Prostate gland (tissue), 2 donors: ENCODE data around the gene MAFF. TPM values are rescaled to one million over a fixed set of nuclear protein-coding genes. Genes with fewer than 3 reads are reported as not detected.

Experiments
- DNase-seq: peaks from one replicate; pipeline ENCODE4 v3.0.0-alpha.2; 2019; ENCODE audit warnings: low spot score
- H3K27ac ChIP-seq, 2 donors: fragments of 200-600 bp; sonication (generic); 2 replicates each; pipeline ENCODE4 v1.5.1; 2017 to 2019
- H3K27me3 ChIP-seq: fragments of 200-600 bp; sonication (generic); replicated peaks from 2 replicates; pipeline ENCODE4 v1.5.1; 2019; ENCODE audit not compliant: insufficient read depth
- H3K36me3 ChIP-seq, 2 donors: fragments of 200-600 bp; sonication (generic); 1 replicate in 1 of 2; 2 replicates in 1 of 2; pipeline versions ENCODE4 v1.5.1 to v1.8.1; 2017 to 2019
- H3K4me1 ChIP-seq: fragments of 200-600 bp; sonication (generic); replicated peaks from 2 replicates; pipeline ENCODE4 v1.5.1; 2019
- H3K4me3 ChIP-seq, 2 donors: fragments of 200-600 bp; sonication (generic); 2 replicates each; pipeline ENCODE4 v1.5.1; 2017 to 2019
- H3K9me3 ChIP-seq: fragments of 200-600 bp; sonication (generic); 2 replicates; pipeline ENCODE4 v1.5.1; 2017
- POLR2A ChIP-seq: fragments of 450-650 bp; IDR thresholded peaks from one replicate; pipeline ENCODE4 v1.6.1; 2016; ENCODE audit warnings: antibody characterized with exemption, mild to moderate bottlenecking
- POLR2AphosphoS5 ChIP-seq: sonication (generic); formaldehyde crosslinking; IDR thresholded peaks from one replicate; pipeline ENCODE4 v1.6.1; 2017; ENCODE audit warnings: antibody characterized with exemption
- WGBS: methylation state at CpG from one replicate; pipeline ENCODE4 v1.1.5; 2018; 5-methylcytosine and 5-hydroxymethylcytosine counted together
- intact Hi-C: fragments of 100-400 bp; cut with DNase I; formaldehyde crosslinking; loops from one replicate; pipeline ENCODE4 v1.14.2; 2022
- total RNA-seq, 2 donors: library from RNA; depleted of rRNA; stranded (reverse); fragments of >200 nt; gene quantifications; one replicate each; pipeline ENCODE4 v1.1.0, GENCODE V29; 2016
- TF ChIP-seq, protein P1 (sequence below), 4 experiments: fragments of 200-600 bp in 2 of 4; fragments of 450-650 bp in 2 of 4; sonication (generic) in 2 of 4; IDR thresholded peaks; 1 replicate in 3 of 4; 2 replicates in 1 of 4; pipeline ENCODE4 v1.5.1; 2016 to 2019; ENCODE audit warnings: antibody characterized with exemption in 4 of 4, mild to moderate bottlenecking in 2 of 4, moderate library complexity in 2 of 4

MAFF gene
- total RNA-seq, 2 donors from 2014 or later = 23.6 to 26.0 TPM

DNA sequence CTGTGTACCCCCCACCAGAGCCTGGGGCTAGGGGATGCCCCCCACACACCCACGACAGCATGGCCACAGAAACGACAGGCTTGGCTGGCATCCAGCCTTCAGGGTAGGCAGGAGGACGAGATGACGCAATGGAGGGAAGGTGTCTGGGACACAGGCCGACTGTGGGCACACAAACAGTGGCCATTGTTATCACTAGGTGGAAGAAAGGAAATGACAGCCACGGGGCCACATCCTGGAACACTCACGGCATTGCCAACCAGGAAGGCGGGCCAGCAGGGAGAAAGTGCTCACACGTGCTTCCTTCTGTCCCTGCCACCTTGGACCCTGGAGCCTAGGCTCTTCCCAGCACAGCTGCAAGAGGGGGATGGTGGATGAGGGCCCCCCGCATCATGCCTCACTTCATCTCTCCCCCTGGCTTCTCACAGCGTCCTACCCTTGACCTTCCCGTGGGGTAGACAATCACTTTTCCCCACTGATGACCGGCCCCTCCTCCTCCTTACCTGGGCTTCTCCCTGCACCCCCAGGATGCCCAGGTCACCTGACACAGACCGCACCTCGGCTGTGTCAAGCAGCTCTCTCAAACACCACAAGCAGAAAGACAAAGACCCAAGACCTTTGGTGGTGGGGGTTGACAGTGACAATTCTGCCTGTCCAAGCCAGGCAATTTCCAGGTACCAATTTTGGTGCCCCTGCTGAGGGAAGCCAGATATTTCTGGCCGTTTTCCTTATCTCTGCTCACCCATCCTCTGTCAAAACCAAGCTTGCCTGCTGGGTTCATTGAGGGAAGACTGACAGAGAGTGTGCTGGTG, 28.8 kb upstream of the MAFF start:
- Histone ChIP-seq H3K27ac (peak overlapping the region; percentile 83 to 87), H3K27me3 (no peaks in the 10 kb centered on the region), H3K36me3 (no peaks in the 10 kb centered on the region), H3K4me3 (no peak overlapping the region), H3K4me1 (peaks cover 9% of the 10 kb centered on the region), H3K9me3 (no peaks in the 10 kb centered on the region)
- WGBS = 49% methylated on average over 16 of the region's 16 CpGs
- intact Hi-C loops = loop anchor here (10.0 kb wide), 1 partner anchor 58 kb away; the partner anchor contains the start of gene BAIAP2L2
- DNase-seq = peak; percentile 90
- TF ChIP-seq POLR2A = no peak
- TF ChIP-seq, protein P1, sequence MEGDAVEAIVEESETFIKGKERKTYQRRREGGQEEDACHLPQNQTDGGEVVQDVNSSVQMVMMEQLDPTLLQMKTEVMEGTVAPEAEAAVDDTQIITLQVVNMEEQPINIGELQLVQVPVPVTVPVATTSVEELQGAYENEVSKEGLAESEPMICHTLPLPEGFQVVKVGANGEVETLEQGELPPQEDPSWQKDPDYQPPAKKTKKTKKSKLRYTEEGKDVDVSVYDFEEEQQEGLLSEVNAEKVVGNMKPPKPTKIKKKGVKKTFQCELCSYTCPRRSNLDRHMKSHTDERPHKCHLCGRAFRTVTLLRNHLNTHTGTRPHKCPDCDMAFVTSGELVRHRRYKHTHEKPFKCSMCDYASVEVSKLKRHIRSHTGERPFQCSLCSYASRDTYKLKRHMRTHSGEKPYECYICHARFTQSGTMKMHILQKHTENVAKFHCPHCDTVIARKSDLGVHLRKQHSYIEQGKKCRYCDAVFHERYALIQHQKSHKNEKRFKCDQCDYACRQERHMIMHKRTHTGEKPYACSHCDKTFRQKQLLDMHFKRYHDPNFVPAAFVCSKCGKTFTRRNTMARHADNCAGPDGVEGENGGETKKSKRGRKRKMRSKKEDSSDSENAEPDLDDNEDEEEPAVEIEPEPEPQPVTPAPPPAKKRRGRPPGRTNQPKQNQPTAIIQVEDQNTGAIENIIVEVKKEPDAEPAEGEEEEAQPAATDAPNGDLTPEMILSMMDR (IDR thresholded peaks at IDR 0.05) = no peak
- TF ChIP-seq POLR2AphosphoS5 = peak; percentile 96

DNA sequence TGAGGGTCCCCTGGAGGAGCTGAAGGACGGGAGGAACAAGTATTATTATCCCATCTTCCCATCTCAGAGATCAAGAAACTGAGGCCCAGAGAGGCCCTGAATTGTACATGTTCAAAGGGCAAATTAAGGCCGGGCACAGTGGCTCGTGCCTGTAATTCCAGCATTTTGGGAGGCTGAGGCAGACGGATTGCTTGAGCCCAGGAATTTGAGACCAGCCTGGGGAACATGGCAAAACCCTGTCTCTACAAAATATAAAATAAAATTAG, 28.2 kb upstream of the MAFF start:
- no peak for DNase-seq
- peaks cover 11% of the 10 kb centered on the region for H3K4me1 ChIP-seq
- peak overlapping the region; percentile 83 to 87 for H3K27ac ChIP-seq
- no peak overlapping the region for H3K4me3 ChIP-seq
- no peaks in the 10 kb centered on the region for H3K27me3 ChIP-seq
- H3K9me3 ChIP-seq = no peaks in the 10 kb centered on the region
- intact Hi-C loops = loop anchor here (10.0 kb wide), 1 partner anchor 59 kb away; the partner anchor contains the start of gene BAIAP2L2
- H3K36me3 ChIP-seq = no peaks in the 10 kb centered on the region
- no peak for TF ChIP-seq POLR2AphosphoS5
- TF ChIP-seq POLR2A = no peak
- TF ChIP-seq, protein P1 (IDR thresholded peaks at IDR 0.05) = no peak
- 98% methylated on average over 4 of the region's 4 CpGs for WGBS

DNA sequence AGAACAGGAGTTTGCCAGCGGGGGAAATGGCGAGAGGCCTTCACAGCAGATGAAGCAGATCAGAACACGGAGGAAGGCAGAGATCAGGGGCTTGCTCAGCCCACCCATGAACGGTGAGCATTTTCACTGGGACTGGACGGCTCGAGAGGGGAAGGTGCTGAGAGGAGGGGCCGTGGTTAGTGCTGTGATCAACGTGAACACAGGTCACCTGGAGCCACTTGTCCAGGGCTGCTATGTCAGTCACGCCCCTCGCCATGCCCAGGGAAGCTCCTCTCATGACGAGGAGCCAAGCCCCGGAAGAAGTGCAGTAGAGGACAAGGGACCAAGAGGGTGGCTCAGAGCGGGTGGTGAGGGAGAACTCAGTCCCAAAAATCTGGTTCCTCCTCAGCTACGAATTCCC, 27.2 kb upstream of the MAFF start:
- no peak for DNase-seq
- Histone ChIP-seq H3K4me1 (peaks cover 16% of the 10 kb centered on the region), H3K27ac (peak overlapping the region; percentile 20 to 95), H3K36me3 (no peaks in the 10 kb centered on the region), H3K27me3 (no peaks in the 10 kb centered on the region), H3K4me3 (no peak overlapping the region), H3K9me3 (no peaks in the 10 kb centered on the region)
- 85% methylated on average over 14 of the region's 14 CpGs for WGBS
- intact Hi-C loops = loop anchor here (10.0 kb wide), 1 partner anchor 60 kb away; the partner anchor contains the start of gene BAIAP2L2
- no peak for TF ChIP-seq POLR2AphosphoS5
- TF ChIP-seq POLR2A = no peak
- TF ChIP-seq, protein P1 (IDR thresholded peaks at IDR 0.05) = no peak

DNA sequence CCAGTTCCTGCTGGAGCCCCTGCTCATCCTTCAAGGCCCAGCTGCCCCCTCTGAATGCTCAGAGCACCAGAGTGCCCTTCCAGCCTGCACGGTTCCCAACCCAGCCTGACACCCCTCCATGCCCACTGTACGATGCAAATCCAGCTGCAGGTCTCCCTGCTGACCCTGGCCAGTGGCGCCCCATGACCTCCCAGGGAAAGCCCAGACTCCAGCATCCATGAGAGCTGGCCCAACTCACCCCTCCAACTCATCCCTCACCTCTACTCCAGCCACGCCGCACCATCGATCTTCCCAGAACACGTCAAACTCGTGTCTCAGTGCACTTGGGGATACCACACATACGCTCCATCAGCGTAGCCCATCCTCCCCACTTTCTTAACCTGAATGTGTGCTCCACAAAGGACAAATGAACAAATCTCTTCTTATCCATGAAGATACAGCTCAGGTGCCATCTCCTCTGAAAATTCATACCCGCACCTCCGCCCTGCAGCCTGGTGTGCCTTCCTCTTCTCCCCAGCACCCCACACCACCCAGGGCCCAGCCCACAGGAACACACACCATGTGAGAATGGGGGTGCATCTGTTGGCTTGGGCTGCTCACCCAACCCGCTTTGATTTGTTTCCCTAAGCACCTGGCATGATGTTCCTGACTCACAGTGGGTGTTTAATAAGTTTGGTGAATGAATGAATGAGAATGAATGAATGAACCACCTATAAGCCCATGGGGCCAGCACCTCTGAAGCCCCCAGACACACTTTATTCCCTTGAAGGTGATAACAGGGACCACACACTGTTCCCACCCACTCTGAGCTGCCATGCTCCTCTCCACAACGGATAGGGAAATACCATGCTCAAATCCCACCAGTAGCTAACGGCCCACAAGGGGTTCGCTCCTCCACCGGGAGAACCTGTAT, 26.3 kb upstream of the MAFF start:
- WGBS = 92% methylated on average over 17 of the region's 17 CpGs
- Histone ChIP-seq H3K4me1 (peaks cover 19% of the 10 kb centered on the region), H3K36me3 (no peaks in the 10 kb centered on the region), H3K27me3 (no peaks in the 10 kb centered on the region), H3K9me3 (no peaks in the 10 kb centered on the region), H3K4me3 (no peak overlapping the region), H3K27ac (peak overlapping the region; percentile 95 to 99)
- TF ChIP-seq, protein P1 (IDR thresholded peaks at IDR 0.05) = no peak
- TF ChIP-seq POLR2A (no peak), POLR2AphosphoS5 (no peak)
- intact Hi-C loops = loop anchor here (10.0 kb wide), 1 partner anchor 61 kb away; the partner anchor contains the start of gene BAIAP2L2
- DNase-seq = no peak
